ENCODE data around the gene C11orf21.
"Not testable (repeated sequence)": the region's sequence is repeated elsewhere in the genome, so short reads cannot be mapped to it uniquely, and the experiment has no call there.

Gene C11orf21

DNA sequence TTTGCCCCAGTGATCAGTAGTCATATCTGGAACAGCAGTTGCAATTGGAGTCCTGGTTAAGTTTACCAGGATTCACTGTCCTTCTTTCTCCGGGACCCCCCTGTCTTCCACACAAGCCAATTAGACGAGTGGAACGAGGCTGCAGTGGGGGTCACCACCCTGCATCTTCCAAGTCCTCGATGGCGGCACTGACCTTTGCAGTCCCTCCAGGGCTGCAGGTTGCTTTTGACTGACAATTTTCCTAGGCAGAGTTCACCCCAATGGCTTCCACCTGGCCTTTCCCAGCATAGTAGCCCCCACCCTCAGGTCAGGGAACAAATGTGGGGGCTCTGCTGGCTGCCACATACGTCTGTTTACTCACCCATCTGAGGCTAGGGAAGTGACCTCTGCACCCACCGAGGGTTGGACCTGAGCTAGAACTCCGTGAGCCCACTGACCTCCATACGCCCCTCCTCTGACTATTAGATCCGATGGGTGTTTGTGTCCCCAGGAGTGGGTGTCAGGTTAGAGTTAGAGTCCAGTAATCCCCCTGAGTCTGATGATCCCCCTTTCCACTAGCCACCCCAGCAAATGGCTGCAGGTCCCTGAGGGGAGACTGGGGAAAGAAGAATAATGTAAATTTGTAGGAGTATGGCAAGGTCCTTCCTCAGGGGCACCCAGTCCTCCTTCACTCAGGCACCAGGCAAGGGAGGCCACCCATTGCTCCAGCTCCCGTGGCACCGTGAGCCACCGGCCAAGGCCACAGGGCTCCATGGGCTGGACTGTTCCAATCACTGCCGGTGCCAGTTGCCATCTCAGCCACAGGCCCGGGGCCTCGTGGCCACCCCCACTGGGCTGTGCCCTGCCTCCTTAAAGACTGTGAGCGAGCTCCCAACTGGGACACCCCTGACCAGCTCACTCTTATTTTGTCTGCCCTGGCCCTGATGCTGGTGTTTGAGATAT is 5.5 kb downstream of the C11orf21 start:
- no peak for DNase-seq

DNA sequence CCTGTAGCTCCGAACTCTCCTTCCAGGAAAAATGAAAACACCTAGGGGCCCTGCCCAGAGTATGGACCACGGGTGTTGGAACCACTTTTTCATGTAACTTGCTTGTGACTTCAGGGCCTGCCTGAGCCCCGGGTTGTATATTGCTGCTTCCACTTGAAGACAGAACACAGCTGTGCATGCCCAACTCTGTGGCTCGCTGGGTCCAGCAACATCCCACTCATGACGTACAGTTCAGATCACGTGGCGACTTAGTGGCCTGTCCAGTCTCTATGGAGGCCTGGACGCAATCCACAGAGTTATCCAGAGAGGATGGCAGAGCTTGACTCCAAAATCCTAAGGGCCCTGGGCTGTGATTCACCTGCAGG is 6.8 kb downstream of the C11orf21 start:
- no peak for DNase-seq

DNA sequence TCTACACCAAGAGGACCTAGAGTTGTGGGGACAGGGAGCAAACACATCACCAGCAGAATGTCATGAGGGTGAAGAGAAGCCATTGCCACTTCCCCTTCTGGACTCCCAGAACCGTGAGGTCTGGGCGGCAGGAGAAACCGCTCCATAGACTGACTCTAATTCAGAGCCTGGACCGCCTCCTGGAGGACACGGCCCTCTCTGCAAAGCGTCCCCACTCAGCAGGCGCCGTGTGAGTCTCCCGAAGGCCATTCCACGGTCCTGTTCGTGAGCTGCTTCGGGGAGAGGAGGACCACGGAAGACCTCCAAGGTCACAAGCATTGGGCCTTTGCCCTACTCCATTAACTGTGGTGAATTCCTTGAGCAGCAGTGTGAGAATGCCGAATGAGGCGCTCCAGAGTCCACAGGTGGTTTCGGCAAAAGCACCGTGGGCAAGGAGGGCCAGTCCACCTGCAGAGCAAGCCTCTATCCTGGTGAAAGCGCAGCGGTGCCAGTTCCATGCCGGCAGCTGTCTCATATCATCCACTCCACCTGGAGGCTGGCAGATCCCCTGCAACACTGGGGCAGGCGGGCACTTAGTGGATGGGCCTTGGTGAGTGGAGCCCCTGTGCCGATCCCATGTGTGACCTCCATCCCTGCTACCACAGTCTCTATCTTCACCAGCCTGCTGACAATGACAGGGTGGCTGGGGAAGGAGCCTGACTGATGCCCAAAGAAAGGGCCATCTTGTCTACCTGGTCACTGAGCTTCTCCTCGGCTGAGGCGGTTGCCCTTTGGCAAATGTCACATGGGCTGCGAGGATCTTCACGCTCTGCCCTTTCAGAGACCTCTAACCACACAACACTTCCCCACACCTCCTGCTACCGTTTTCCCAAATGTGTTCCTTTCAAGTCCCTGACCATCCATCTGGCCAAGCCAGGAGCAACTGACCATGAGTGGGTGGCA is 7.5 kb downstream of the C11orf21 start:
- DNase-seq = no peak

DNA sequence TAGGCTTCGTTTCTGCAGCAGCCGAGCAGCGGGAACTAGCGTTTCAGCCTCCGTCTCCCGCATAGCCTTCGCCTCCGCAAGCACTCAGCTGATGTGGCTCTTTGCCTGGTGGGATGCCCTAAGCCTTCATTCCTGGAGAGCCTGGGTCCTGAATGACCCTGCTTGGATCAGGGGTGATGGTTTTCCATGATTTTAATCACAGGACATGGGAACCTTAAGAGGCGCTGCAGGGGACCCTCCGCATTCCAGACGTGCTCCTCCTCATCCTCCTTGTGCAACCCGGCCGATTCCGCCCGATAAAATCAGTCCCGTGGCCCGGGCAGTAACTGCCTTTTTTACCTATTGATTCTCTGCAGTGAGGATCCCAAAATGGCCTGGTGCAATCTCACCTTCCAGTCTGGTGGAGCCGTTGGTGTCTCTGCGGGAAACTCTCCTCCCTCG is 8.2 kb downstream of the C11orf21 start:
- no peak for DNase-seq

DNA sequence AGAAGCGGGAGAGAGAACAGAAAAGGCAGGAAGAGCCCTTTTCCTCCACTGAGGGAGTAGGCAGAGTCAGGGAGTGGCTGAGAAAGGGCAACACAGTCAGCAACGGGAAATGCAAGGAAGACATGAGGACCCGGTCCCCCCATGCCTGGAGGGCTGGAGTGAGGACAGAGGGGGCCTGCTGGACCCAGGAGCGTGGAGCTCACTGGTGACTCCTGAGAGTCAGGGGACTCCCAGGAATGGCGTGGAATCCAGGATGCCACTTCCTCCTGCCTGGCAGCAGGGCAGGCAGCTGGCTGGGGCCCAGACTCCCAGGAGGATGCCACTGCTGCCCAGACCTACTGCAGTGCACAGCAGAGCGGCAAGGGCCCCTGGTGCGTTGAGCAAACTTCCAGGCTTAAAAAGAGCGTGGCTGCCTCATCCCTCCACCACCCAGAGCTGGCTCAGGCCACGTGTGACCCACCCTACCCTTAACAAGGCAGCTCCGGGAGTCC is 11.3 kb downstream of the C11orf21 start:
- DNase-seq = no peak

DNA sequence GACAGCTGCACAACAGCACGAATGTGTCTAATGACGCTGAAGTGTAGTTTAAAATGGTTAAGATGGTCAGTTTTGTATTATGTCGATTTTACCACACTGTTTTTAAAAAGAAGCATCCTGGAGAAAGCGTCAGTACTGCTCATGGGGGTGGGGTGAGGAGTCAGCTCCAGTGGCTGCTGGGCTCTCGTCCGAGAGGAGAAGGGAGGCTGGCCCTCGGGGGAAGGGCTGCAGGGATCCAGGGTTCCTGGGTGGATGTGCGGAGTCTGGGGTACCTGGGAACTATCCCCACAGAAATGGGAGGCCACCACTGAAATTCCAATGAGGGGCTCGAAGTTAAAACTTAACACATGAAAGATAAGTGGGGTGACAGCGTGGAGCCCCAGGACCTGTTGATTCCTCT is 11.9 kb downstream of the C11orf21 start:
- no peak for DNase-seq

DNA sequence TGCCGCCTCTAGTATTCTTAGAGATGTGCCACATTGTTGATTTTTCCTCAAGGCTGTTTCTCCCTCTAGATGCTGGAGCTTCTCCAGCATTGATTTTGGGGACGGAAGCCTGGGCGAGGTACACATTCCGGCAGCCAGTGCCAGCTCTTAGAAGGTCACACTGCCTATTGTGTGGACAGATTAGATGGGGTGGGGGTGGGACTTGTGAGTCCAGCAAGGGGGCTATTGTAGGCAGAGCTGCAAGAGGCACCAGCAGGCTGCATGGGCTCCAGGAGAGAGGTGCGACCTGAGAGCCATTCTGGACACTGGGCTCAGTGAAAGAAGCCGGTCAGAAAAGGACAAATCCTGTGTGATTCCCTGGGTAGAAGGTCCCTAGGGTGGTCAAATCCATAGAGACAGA is 12.4 kb downstream of the C11orf21 start:
- DNase-seq = no peak

DNA sequence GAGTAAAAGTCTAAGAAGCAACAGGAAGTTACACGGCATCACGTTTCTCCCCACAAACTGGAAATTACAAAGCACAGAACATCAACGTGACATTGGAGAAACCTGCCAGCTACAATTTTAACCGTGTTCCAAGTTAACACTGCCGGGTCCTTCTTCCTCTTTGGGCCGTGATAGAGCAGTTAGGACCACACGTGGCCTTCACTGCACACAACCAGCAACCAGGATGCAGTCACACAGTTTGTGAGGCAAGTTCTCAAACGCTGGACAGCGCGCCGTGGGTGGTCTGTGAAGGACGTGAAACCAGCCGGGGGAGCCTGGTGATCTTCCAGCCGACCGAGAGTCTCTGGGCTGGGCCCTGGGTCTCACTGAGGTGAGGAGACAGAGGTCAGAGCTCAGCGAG is 14.6 kb downstream of the C11orf21 start:
- no peak for DNase-seq

DNA sequence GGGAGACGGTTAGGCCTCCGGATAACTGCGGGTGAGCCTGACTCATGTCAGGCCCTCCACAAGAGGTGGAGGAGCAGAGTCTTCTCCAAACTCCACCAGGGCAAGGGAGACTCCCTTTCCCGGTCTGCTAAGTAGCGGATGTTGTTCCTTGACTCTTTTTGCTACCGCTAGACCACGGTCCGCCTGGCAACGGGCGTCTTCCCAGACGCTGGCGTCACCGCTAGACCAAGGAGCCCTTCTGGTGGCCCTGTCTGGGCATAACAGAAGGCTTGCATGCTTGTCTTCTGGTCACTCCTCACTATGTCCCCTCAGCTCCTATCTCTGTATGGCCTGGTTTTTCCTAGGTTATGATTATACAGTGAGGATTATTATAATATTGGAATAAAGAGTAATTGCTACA is 15.4 kb downstream of the C11orf21 start:
- not testable (repeated sequence) for DNase-seq

DNA sequence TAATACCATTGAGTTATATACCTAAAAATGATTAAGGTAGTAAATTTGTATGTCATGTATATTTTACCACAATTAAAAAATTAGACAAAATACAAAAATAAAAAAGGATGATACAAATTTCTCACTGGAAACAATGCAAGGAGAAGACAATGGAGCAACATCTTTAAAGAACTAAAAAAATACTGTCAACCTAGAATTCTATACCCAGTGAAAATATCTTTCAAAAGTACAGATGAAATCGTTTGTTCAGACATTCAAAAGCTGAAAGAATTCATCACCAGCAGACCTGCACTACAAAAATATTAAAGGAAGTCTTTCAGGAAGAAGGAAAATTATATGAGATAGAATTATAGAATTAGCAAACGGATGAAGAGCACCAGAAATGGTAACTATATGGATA is 21.5 kb downstream of the C11orf21 start:
- DNase-seq = no peak

DNA sequence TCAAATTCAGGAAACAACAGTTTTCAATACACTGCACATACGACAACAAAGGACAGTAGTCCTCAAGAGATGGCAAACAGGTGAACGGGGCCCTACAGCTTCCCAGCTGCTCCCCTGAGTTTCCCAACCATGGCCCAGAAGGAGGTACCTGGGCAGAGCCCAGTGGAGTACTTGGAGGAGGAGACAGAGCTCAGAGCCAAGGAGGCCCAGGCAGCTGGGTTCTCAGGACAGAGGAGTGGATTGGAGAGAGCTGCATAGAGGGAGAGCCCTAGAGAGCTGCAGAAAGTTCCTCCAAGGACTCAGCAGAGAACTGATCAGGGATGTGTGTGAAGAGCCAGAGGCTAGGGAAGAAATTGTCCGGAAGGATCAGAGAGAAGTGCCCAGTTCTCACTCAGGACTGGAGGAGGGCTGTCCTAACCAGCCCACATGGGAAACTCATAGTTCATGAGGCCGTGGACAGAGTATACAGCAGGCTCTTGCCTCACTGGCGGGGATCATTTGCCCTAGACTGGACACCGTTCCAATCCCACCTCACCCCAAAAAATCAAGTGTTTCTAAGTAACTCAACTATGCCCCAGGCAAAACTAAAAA is 23.7 kb downstream of the C11orf21 start:
- DNase-seq = no peak

DNA sequence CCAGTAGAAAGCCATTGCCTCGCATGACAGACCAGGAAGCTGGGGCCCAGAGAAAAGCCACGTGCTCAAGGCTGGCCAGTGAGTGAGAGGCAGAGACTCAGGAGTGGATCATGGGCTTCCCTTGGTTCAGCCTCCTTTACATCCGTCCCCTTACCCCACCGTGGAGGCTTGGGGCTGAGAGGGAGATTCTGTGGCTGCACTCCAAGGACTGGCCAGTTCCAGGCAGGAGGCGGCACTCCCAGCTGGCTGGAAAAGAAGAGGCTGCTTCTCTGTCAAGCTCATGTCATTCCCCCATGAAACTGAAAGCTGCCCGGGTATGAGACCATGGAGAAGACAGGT is 24.7 kb downstream of the C11orf21 start:
- DNase-seq = no peak

DNA sequence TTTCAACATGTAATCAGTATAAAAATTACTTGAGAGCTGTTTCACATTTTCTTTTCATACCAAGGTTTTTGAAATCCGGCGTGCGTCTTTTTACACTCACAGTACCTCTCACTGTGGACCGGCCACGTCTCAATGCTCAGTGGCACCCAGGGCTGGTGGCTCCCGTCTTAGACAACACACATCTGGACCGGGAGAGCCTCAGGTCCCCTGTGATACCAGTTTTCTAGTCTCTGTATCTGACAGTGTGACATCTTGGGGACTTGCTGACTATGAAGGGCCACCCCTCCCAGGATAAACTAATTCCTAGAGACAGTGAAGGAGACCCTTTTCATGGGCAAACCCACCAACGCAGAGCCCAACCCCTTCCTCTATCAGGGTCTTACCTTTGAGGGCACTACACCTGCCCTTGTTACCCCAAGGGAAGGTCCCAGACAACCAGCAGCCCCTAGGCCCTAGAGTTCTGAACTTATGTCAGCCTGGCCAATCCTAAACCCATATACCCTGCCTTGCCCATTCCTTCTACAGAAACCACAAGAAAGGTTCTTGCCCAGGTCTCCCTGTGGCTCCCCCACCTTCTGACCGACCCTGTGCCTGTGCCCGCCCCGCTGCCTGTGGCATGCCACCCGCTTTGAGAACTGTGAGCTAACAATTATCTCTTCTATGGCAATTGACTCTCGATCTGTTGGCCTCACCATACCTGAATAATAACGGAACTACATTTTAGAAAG is 25.3 kb downstream of the C11orf21 start:
- DNase-seq = no peak

DNA sequence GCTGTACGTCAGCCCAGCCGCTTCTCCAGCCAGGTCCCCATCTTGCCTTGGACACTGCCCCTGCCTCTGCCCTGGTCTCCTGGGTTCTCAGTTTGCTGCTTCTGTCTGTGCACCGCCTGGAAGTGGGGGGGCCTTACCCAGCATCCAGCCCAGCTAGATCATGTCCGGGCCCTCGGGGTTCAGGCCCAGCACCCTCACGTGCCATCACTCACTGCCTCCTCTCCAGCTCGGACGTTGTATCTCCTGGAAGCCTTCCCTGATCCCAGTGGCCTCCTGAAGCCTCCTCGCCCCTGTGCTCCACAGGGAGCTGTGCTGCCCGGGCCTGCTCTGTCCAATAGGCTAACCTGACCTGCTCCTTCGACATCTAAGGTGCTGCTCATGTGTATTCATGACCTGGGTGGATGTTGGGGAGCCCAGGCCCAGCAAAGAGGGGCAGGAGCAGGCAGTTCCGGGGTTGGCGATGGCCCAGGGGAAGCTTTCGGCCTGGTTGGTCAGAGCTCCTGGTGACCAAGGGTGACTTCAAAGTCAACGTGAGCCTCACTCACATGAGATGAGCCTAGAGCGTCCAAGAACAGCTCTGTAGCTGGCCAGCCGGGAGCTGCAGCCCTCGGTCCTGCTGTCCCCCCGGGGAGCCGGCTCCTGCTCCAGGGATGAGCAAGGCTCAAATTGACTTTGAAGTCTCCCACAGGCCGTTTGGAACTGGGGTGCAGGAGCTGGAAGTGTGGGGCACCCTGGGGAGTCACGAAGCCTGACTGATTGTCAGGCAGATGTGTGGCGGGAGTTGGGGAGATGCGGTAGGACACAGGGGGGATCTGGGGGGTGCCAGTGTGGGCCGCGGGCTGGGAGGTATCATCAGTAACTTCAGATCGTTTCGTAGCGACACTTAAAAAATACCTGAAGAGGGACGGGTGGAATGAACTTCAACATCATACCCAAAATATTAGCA is 26.1 kb downstream of the C11orf21 start:
- no peak for DNase-seq

DNA sequence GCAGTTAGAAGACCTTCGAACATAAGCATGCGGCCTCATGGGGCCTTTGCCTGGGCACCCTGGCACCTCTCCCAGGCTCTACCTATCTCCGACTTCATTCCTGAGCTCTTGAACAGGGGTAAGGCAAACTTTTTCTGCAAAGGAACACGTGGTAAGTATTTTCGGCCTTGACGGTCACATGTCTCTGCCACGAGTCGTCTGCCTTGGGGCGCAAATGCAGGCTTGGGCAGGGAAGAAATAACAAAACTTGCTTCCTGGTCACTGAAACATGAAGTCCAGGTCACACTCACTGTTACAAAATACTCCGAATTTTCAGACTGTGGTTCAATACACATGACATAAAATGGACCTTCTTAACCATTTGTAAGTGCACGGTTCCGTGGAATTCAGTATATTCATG is 27.9 kb downstream of the C11orf21 start:
- no peak for DNase-seq

DNA sequence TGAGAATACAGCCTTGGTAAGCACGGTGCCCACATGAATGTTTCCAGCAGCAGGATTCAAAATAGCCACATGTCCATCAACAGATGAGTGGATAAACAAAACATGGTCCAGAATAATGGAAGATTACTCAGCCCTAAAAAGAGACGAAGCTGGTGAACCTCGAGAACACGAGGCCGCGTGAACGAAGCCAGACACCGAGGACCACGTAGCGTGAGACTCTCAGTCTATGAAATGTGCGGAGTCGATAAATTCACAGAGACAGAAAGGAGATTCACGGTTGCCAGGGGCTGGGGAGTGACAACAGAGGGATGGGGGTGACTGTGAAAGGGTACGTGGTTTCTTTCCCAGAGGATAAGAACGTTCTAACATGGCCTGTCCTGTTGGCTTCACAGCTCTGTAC is 28.4 kb downstream of the C11orf21 start:
- no peak for DNase-seq

DNA sequence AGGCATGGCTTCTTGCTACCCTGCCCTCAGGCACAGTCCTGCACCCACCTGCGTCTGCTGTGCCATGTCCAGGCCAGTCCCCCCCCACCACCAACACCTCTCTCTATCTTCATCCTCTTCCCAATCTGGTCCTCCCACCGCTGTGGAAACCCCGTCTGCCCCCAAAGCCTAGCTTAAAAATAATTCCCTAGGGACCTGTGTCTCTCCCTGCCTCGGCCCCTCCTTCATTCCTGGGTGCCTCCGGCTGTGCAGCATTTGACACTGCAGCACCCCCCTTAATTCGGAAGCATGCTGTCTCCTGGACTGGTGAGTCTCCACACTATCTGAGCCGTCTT is 28.8 kb downstream of the C11orf21 start:
- no peak for DNase-seq

DNA sequence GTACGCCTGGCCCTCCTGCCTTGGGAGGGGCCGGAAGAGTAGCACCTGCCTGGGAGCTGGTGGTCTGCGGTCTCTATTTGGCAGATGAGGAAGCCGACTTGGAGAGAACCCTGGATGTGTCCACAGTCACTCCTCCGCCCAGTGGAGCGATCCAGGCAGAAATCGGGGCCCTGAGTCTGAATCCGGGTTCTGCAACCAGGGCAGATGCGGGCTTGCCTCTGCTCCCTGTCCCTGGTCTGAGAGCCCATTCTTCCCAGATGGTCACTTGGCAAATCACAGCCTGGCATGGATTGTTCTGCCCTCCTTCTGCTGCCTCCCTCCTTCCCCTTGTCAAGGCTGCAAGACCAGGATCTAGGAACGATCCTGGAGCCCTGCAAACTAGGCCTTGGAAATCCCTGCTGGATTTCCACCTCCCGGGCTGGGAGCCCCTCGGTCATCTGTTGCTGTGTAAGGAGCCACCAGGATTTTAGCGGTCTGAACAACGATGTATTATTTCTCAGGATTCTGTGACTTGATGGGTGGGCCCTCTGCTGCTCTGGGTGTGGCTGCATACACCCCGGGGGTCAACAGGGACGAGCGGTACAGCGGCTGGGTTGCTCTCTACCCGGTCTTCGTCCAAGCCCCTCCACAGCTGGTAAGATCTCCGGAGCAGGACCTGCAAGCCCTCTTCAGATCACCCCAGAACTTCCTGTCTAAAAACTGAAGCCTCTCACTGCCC is 29.3 kb downstream of the C11orf21 start:
- no peak for DNase-seq

DNA sequence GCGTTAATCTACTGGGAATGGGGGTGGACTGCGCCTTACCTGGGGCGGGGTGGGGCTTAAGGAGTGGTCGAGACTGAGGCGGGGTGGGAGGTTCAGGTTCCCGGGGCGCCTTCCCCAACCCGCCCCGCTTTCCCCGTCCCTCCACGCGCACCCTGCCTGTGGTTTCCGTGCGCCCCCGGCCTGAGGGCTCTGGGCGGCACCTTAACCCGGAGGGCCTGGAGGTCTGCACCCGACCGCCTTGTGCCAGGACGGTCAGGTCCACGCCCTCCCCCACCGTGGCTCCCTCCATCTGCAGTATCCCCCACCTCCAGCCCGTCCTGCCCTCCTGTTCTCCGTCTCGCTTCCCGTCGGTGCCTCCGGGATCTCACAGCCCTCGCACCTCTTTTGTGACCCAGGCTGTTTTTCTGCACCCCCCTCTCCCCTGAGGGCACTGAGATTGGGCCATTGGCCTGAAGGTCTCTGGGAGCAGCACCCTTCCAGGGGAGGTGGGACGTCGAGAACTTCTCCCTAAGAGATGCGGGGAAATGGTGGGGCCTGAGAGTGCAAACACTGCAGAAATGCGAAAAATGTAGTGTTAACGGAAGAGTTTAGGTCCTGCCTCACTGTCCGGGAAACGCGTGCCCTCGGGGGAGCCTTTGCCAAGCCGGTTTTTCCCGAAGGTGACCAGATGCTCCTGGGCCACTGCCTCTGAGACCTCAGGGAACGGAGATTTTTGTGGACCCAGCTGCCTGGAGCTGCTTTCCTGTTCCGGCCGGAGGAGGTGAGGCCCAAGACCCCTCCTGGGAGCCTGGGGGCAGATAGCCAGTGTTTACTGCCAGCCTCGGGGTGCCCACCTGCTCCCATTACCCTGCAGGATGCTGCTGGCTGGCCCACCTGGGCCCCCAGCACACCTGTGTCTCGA is 30.1 kb downstream of the C11orf21 start:
- no peak for DNase-seq

DNA sequence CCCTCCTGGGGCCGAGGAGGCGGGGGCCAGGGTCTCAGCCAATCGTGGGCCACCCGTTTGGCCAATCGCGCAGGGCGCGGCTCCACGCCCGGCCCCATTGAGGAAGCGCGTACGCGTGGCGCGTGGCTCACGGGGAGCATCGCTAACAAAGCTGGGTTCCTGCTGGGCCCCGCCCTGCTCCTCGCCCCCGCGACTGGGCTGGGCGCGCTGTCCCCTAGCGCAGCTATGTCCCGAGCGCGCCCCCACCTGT is 30.7 kb downstream of the C11orf21 start:
- no peak for DNase-seq
